ENCODE measurements around the gene PBX1. TPM values are rescaled to one million over a fixed set of nuclear protein-coding genes. Genes with fewer than 3 reads are reported as not detected.

Gene PBX1
- total and polyA plus RNA-seq, 2 of the 4 experiments (the other 2 are of a cell fraction), result 13.9 to 17.9 TPM

- intact Hi-C loops (cut with micrococcal nuclease), result no loop called here
- no peak overlapping the region for H3K27ac ChIP-seq (ENCODE audit: insufficient read depth, low read length)
- no peak overlapping the region for H2AFZ ChIP-seq (replicated peaks; ENCODE audit: low read length, poor library complexity)
- no peak overlapping the region for H2BK15ac ChIP-seq (ENCODE audit: low read depth, low read length)
- no peak overlapping the region for H3K9ac ChIP-seq (ENCODE audit: low read depth, low read length)
- no peaks in the 10 kb centered on the region for H3K27me3 ChIP-seq (ENCODE audit: control insufficient read depth, insufficient read depth, low read length)
- H3K9me1 ChIP-seq (ENCODE audit: insufficient read depth, low read length), result no peaks in the 10 kb centered on the region
- dilution Hi-C loops (cut with HindIII; ENCODE audit: low sequenced_read_pairs, unreplicated experiment), result no loop called here
- H2AK9ac ChIP-seq (replicated peaks; ENCODE audit: low read depth, low read length, poor library complexity), result no peak overlapping the region
- no peak overlapping the region for H3K14ac ChIP-seq (replicated peaks; ENCODE audit: low read depth, low read length)
- no peak overlapping the region for H2AK5ac ChIP-seq (ENCODE audit: low read depth, low read length)
- DNase-seq (no peak), ATAC-seq (ENCODE audit: low read depth) (no peak)
- in situ Hi-C loops (cut with MboI; ENCODE audit: low sequenced_read_pairs), result no loop called here
- peaks cover 5% of the 10 kb centered on the region for H3K4me1 ChIP-seq (ENCODE audit: control insufficient read depth, insufficient read depth, low read length)
- no peak overlapping the region for H2BK5ac ChIP-seq (ENCODE audit: low read depth, low read length, poor library complexity, severe bottlenecking)
- H3K4me2 ChIP-seq (ENCODE audit: low read depth, low read length), result no peak overlapping the region
- no peak overlapping the region for H4K5ac ChIP-seq (ENCODE audit: low read depth, low read length)
- no peak overlapping the region for H3K4me3 ChIP-seq (ENCODE audit: insufficient read depth, low read depth, low read length)
- no peak for TF ChIP-seq RAD21 (IDR thresholded peaks at IDR 0.05; ENCODE audit: low read length)
- no peak for TF ChIP-seq CTCF (conservative IDR thresholded peaks at IDR 0.05; ENCODE audit: low read depth, low read length)
- no peak for TF ChIP-seq POLR2A (IDR thresholded peaks at IDR 0.05; ENCODE audit: low read depth, low read length)
- TF ChIP-seq MXI1 (IDR thresholded peaks at IDR 0.05; ENCODE audit: borderline replicate concordance, low read depth, low read length), result no peak
- TF ChIP-seq MAFK (IDR thresholded peaks at IDR 0.05; ENCODE audit: low read depth, low read length), result no peak
- TF ChIP-seq RFX5 (IDR thresholded peaks at IDR 0.05; ENCODE audit: low read depth, low read length), result no peak
- TF ChIP-seq CEBPB (IDR thresholded peaks at IDR 0.05; ENCODE audit: low read depth, low read length), result no peak
- TF ChIP-seq FOS (IDR thresholded peaks at IDR 0.05; ENCODE audit: low read depth, low read length), result no peak
- no peak for TF ChIP-seq CHD1 (IDR thresholded peaks at IDR 0.05; ENCODE audit: low read depth, low read length)
- TF ChIP-seq MAZ (IDR thresholded peaks at IDR 0.05; ENCODE audit: borderline replicate concordance, low read depth, low read length), result no peak
- H2BK120ac ChIP-seq (ENCODE audit: low read depth, low read length), result no peak overlapping the region
- CTCF ChIA-PET, result no interaction called here
- WGBS, 2 experiments (ENCODE audit: extremely low coverage in 2 of 2, insufficient read length in 1 of 2), result no CpG with 5 or more reads among the region's 10 CpGs
- H2BK20ac ChIP-seq (ENCODE audit: low read depth, low read length), result no peak overlapping the region
- no peaks in the 10 kb centered on the region for H3K9me3 ChIP-seq (ENCODE audit: control insufficient read depth, insufficient read depth, low read length)
- H3K79me1 ChIP-seq (ENCODE audit: low read depth in 1 of 2, low read length in 2 of 2), result 0 out of 4 replicates have a peak, but pooled peaks cover 0 to 6% of the 10 kb centered on the region in 2 experiments
- no peaks in the 10 kb centered on the region for H3K36me3 ChIP-seq (ENCODE audit: control insufficient read depth, insufficient read depth, low read length)
- H4K8ac ChIP-seq (ENCODE audit: low read depth in 2 of 2, low read length in 2 of 2), result no peak overlapping the region
- no peak overlapping the region for H4K91ac ChIP-seq (ENCODE audit: insufficient read depth, low read depth, low read length)
- no peak overlapping the region for H3K56ac ChIP-seq (ENCODE audit: extremely low read depth, insufficient read depth, low read length)
- no peak overlapping the region for H3K4ac ChIP-seq (ENCODE audit: low read depth, low read length)
- no TSS peak for BruUV-seq (replicated peaks)
- no peak overlapping the region for H3K18ac ChIP-seq (ENCODE audit: low read depth, low read length)
- no peaks in the 10 kb centered on the region for H4K20me1 ChIP-seq (ENCODE audit: insufficient read depth, low read length)
- POLR2A ChIA-PET (ENCODE audit: unreplicated experiment), result no interaction called here
- no peak overlapping the region for H3K23ac ChIP-seq (ENCODE audit: low read depth, low read length)
These were observed 180.2 kb downstream of the PBX1 start for GRCh38 chr1:164739189-164739588.
